Measurements from ENCODE around the gene ADCY2.
A peak's percentile ranks its signal among the peaks of the same experiment; 100 is the strongest.

ADCY2 gene

GRCh38 chr5:7394889-7395431 lies 978 bp upstream of the ADCY2 start:
- no peak for TF ChIP-seq CTCF (IDR thresholded peaks at IDR 0.05; ENCODE audit: control insufficient read depth, extremely low read depth, insufficient read depth)
- DNase-seq (ENCODE audit: low read depth), result no peak
- no peak overlapping the region for H3K4me3 ChIP-seq (ENCODE audit: low read depth, low read length)

DNA sequence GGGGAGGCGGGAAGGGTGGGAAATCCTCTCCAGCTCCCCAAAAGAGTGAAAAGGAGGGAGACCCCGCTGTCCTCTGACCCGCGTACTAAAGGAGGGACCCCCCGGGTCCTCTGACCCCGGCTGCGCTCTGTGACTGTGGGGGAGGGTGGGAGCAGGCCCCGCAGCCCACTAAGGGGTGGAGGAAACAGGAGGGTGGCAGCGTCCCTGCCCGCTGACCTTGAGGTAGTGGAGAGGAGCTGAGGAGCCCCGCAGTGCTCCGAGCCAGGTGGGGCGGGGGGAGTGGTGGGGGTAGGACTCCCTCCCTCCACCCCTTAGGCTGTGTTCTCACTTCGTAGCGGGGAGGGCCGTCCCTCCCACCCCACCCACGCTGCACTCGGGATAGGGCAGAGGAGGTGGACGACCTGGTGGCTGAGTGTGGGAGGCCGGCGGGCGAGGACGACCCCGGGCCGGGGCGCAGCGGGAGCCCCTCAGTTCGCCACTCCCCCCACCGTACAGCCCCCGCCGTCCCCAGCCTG lies 449 bp upstream of the ADCY2 start:
- TF ChIP-seq CTCF (IDR thresholded peaks at IDR 0.05; ENCODE audit: control insufficient read depth, extremely low read depth, insufficient read depth), result no peak
- no peak for DNase-seq (ENCODE audit: low read depth)
- no peak overlapping the region for H3K4me3 ChIP-seq (ENCODE audit: low read depth, low read length)

DNA sequence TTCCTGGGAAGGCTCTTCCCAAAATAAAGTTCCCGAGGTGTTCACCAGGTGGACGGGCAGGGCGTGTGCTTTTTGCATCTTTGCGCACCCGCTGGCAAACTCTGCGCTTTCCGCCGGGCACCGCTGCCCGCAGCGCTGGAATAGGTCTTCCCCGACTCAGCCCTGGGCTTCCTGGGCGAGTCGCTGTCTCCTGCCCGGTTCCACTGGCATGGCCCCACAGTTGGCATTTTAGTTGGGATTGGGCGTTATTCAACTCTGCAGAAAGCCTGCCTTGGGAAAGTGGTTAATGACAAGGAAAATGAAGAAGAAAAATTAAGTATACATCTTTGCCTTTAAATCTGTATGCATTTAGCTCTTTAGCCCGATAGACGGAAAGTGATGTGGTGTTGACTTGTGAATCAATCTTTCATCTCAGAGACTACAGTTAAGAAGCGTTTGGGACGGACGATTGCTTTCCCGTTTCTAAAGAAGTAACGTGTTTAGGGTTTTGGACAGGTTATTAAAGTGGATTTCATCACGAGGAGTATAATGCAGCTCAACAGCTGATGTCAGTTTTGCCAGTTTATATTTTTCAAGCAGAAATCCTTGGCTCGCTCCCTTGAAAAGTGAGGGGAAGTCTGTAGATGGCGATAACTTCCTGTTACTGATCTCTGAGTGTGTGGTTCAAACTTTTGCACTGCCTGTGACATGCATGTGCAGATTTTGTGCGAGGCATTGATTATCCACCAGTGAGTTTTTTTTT lies 946 bp downstream of the ADCY2 start:
- DNase-seq (ENCODE audit: low read depth), result no peak
- no peak overlapping the region for H3K4me3 ChIP-seq (ENCODE audit: low read depth, low read length)
- TF ChIP-seq CTCF (IDR thresholded peaks at IDR 0.05; ENCODE audit: control insufficient read depth, extremely low read depth, insufficient read depth), result 0 out of 2 replicates have a peak, but pooled peaks have one; percentile 8

DNA sequence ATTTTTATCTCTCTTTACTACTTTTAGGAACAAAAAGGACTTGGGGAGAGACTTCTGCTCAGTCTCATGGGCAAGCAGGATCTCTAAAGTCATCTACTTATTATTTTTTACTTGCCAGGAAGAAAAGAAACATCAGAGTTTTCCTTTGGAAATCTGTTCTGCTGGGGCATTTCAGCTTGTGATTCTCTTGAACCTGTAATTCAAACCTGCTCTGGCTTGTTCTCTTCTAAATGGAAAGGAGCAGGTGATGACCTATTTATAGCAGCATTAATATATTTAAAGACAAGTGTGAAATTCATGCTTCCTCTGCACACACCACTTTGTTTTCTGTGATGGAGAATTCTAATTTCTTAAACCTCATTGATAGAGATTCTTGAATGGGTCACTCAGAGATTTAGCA lies 2.0 kb downstream of the ADCY2 start:
- no peak for TF ChIP-seq CTCF (IDR thresholded peaks at IDR 0.05; ENCODE audit: control insufficient read depth, extremely low read depth, insufficient read depth)
- H3K4me3 ChIP-seq (ENCODE audit: low read depth, low read length), result no peak overlapping the region
- no peak for DNase-seq (ENCODE audit: low read depth)

DNA sequence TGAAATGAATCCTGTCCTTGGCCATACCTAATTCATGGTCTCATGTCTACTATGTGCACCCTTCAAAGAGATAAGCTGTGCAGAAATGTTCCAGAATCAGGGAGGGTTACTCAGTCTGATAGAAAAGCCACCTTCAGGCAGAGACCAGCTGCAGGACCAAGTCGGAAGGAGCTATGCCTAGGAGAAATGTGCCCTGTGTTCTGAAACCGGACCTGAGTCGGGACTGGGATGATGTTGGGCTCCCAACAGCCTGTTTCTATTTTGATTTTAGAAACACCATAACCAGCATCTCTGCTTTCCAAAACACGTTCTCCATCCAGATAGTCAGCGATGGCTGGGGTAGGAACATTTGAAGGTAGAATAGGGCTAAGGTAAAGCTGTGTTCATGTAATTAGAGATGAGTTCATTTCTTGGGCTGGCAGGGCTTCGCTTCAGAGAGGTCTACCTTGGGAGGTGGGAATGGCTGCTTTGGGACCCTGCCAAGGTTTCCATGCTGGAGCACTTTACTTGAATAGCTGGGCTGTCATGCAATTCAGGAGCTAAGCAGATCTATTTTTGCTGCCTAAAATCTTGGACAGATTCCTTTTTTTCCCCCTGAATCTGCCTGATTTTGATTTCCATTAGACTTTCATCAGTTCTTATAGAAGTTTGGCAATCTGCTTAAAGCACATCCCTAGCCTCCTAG lies 2.8 kb downstream of the ADCY2 start:
- H3K4me3 ChIP-seq (ENCODE audit: low read depth, low read length), result no peak overlapping the region
- DNase-seq (ENCODE audit: low read depth), result no peak
- TF ChIP-seq CTCF (IDR thresholded peaks at IDR 0.05; ENCODE audit: control insufficient read depth, extremely low read depth, insufficient read depth), result no peak

- no peak for DNase-seq (ENCODE audit: low read depth)
- no peak overlapping the region for H3K4me3 ChIP-seq (ENCODE audit: low read depth, low read length)
- TF ChIP-seq CTCF (IDR thresholded peaks at IDR 0.05; ENCODE audit: control insufficient read depth, extremely low read depth, insufficient read depth), result no peak
Observed at GRCh38 chr5:7405277-7405676, 9.3 kb downstream of the ADCY2 start.
